HG03565 (cell line): ENCODE results near the gene SHROOM2.
"Not testable (repeated sequence)": the region's sequence is repeated elsewhere in the genome, so short reads cannot be mapped to it uniquely, and the experiment has no call there.

ENCODE experiments used
- ATAC-seq: cut with Tn5 transposase; IDR thresholded peaks from one replicate; pipeline ENCODE4 v1.9.1; 2021; ENCODE audit warnings: mild to moderate bottlenecking, moderate library complexity; ENCODE audit not compliant: unreplicated experiment

The SHROOM2 gene

DNA sequence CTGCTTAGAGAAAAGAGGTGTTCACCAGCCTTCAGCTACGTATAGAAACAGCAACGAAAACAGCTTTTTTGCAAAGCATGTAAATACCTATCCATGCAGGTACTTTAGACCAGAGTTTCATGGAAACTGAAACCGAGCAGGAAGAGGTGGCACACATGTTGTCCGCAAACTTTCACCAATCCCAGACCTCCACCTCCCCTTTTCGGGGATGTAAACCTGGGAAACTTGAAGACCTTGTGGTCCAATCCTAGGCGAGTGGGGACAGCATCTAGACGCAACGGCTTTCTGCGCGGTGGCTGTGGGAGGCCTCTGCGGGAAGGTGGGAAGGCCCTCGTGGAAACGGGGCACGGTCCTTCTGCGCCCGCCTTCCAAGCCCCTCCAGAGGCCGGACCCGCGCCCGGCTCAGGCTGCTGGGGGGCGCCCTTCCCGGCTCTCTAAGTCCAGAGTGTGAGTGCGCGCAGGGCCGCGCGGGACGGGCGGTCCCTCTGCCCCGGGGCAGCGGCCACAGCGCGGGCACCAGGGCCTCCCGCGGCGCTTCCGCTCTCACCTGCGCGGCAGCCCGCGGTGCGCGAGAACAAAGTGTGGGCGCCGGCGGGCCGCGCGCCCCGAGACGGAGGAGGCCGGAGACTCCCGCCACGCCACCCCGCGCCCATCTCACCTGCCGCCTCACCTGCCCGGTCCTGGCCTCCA is 830 bp upstream of the SHROOM2 start:
- ATAC-seq = no peak

GRCh38 chrX:9786798-9787635 is 788 bp downstream of the SHROOM2 start:
- ATAC-seq = no peak

- no peak for ATAC-seq
Observed at GRCh38 chrX:9788911-9789310, 2.7 kb downstream of the SHROOM2 start.

DNA sequence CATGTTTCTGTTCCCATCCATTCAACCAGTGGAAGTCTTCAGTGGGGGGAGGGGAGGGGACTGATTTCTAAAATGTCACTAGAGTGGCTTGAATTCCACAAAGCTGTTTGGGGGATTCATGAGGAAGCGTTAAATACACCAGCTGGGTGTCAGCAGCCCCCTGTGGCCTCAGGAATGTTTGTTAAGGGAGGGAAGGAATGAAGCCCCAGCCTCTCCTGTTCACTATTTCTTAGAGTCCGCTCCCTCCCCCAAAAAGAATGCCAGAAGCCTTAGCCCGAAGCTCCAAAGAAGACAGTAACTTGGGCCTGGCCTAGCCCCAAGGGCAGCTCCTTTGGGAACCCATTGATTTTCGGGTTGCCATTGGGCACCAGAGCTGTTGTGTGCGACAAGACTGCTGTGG is 3.3 kb downstream of the SHROOM2 start:
- ATAC-seq = no peak

DNA sequence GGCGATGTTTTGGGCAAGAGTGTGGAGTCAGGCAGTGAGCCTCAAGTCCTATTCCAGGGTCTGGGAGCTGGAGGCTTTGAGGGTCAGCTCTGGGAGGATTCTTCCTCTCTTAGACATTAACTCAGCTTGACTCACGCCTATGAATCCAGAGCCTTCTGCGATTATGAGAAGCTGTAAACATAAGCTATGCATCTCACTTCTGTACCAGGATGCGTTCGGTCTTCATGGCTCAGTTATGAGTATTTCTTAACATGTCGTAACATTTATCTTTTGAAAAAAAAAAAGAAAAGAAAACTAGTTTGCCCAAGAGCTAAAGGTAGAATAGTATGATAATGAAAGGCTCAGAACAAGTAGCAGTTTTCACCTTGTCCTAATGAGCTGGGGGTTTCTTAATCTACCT is 4.6 kb downstream of the SHROOM2 start:
- no peak for ATAC-seq

DNA sequence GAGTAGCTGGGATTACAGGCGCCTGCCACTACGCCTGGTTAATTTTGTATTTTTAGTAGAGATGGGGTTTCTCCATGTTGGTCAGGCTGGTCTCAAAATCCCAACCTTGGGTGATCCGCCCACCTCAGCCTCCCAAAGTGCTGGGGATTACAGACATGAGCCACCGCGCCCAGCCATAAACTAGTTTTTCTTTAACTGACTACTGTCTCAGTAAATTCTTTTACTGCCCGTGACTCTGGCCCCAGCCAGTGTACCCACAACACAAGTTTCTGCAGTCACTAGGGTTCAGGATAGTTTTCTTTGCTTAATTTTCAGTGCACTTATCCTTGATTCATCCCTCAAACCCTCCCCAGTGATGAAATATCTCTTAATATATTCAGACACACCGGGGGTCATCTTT is 8.3 kb downstream of the SHROOM2 start:
- no peak for ATAC-seq

DNA sequence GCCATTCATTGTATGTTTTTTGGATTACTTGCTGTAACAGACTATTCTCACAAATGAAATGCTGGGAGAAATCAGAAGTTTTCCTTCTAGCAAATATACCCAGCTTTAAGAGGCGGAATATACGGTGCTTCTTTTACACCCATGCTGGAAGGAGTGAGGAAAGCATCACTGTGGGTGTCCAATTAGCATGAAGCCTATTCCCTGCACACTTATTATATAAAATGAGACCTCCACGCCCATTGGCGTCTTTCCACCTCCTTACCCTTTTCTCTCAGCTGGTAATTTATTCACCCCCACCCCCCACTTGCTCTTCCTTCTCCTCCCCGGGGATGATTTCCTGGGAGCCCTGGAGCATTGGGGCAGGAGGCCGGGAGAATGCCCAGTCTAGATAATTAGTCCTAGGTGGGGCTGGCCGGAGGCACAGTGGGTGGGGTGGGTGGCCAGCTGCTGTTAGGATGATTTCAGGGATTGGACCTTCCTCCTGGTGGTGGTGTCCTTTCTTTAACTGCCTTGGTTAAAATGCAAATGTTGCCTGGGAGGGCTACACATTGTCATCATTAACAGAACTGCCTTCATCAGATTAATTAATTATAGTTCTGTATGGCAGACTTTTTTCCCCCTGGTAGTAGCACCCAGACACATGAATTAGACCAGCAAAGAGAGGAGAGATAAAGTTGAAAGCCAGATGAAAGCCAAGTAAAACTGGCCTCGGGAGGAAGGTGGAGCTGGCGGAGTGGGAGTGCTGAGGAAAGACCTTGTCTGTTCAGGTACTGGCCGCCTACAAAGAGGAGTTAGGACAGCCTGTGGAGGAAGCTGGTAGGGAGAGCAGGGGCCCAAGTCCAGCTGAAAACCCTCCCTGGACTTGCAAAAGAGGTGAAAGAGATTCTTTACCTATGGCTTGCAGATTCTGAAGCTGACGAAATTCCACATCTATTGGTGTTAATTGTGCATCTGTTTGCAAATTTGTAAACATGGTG is 11.4 kb downstream of the SHROOM2 start:
- no peak for ATAC-seq

GRCh38 chrX:9802737-9803136 is 16.5 kb downstream of the SHROOM2 start:
- ATAC-seq = no peak

- no peak for ATAC-seq
Observed at GRCh38 chrX:9804444-9804843, 18.2 kb downstream of the SHROOM2 start.

GRCh38 chrX:9805956-9806355 is 19.7 kb downstream of the SHROOM2 start:
- ATAC-seq = no peak

DNA sequence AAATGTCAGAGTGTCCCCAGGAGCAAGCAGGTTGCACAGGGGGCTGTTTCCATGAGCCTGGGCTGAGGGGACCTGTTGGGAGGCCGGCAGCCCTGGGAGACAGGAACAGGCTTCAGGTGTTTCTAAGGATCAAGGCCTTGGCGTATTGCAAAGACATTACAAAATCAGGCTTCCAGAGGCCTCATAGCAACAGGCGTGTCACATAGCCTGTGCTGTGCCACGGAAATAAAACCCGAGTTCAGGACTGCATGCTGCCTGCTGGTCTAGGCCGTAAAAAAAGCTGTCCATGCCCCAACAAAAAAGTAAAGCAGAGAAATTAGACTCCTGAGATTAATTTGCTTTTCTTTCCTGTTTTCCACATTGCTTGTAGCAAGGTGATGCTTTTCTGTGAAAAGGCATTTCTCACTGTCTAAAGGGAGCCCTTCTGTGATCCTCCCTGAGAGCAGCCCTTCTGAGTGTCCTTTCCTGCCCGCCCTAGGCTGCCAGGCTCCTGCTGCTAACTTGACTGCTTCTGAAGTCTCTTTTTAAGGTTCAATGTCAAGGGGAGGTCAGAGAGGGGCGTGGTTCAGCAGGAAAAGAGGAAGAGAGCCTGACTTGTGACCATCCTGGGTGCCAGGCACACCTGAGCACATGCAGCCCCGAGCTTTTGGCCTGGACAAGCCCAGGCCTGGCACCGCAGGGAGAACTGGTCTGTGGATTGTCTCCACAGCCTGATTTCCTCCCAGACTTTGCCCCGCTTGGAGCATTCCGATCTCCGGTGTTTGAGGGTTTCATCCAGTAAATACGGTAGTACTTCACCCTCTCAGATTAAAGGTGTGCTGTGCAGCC is 21.3 kb downstream of the SHROOM2 start:
- no peak for ATAC-seq

- not testable (repeated sequence) for ATAC-seq
Observed at GRCh38 chrX:9809876-9810275, 23.6 kb downstream of the SHROOM2 start.

GRCh38 chrX:9811086-9811485 is 24.9 kb downstream of the SHROOM2 start:
- ATAC-seq = not testable (repeated sequence)

- no peak for ATAC-seq
Observed at GRCh38 chrX:9816084-9816700, 30.0 kb downstream of the SHROOM2 start.

GRCh38 chrX:9821572-9821971 is 35.3 kb downstream of the SHROOM2 start:
- ATAC-seq = no peak

GRCh38 chrX:9824554-9824953 is 38.3 kb downstream of the SHROOM2 start:
- no peak for ATAC-seq

DNA sequence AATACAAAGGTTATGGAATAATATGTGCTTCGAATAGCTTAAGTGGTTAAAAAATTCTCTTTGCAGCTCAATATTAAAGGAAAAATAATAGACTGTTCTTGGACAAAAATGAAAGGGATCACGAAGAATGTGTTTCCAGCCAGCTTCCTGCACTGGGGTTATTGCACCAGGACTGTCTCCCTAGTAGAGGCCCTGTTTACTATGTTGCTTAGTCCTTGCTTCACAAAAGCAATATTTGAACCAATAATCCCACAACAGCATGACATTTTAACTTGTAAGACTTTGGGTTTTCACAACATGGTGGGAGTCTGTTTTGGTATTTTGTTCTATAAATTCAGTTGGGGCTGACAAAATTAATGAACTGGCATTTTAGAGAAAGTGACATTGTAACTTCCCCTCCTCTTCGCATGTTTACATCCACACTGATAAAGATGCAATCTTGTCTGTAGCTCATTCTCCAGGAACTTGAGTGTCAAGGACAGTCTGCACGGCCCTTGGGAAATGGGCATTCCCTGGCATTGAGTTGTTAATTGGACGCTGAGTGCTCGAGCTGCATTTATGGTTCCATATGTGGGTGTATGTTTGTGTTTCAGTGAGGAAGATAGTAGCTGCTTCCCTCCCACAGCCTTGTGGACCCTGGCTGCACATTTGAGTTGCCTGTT is 39.0 kb downstream of the SHROOM2 start:
- ATAC-seq = no peak

DNA sequence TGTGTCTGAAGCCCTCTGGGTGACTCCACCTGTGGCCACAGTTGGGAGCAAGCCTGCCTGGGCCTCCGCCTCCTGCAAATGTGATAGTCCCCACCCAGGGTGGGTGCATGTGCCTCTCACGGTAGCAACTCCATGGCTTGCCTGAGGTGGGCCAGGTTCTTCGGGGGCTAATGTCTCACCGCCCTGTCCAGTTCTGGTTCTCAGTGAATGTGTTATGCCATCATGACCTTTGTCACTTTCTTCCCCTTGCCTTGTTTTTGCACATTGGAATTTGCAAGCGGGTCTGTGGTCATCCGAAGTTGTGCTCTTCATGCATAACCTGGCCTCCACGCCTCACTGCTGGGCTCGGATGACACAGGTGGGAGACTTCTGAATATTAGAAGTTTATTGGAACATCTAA is 39.7 kb downstream of the SHROOM2 start:
- no peak for ATAC-seq
